ENCODE measurements around the gene NEDD9. TPM values are rescaled to one million over a fixed set of nuclear protein-coding genes. Genes with fewer than 3 reads are reported as not detected.

The NEDD9 gene
- total RNA-seq, 5 donors from 2014 or later (not counting 1 experiment from before 2014, with no cell fraction given): 30.8 to 55.3 (median 33.7) TPM

- WGBS (ENCODE audit: insufficient coverage): 89% methylated on average over 8 of the region's 13 CpGs
- Mint-ChIP-seq H3K27me3 (no peaks in the 10 kb centered on the region), H3K4me3 (no peak overlapping the region), H3K36me3 (no peaks in the 10 kb centered on the region), H3K9me3 (no peaks in the 10 kb centered on the region), H3K4me1 (peaks cover 9 to 13% (median 9%) of the 10 kb centered on the region in 3 donors), H3K27ac (no peak overlapping the region)
- no peaks in the 10 kb centered on the region for H3K27me3 ChIP-seq (replicated peaks in 1 of 2; ENCODE audit: control insufficient read depth in 2 of 2, extremely low read depth in 1 of 2, insufficient read depth in 2 of 2, low read length in 1 of 2)
- ATAC-seq (replicated peaks in 1 of 4) (no peak), DNase-seq (no peak)
- H3K27ac ChIP-seq (ENCODE audit: low read length): no peak overlapping the region
- no peaks in the 10 kb centered on the region for H3K36me3 ChIP-seq (ENCODE audit: control insufficient read depth in 2 of 2, extremely low read depth in 1 of 2, insufficient read depth in 1 of 2, low read length in 1 of 2)
- no peak overlapping the region for H3K4me3 ChIP-seq (ENCODE audit: control insufficient read depth in 1 of 2, extremely low read depth in 1 of 2, low read length in 1 of 2)
- no peaks in the 10 kb centered on the region for H3K9me3 ChIP-seq
- ChIA-PET POLR2A (interaction anchor here in 1 of 2 donors (0.6 kb wide), 1 partner anchor 36 kb away, joined by 3 read pairs; no protein-coding TSS in a partner anchor), CTCF (interaction anchor here (0.6 to 6.3 kb wide), 21 partner anchors 8 to 404 kb away, joined by 3 to 49 read pairs (median 3); partner anchors contain the start of gene NEDD9 (in 1 of the 2))
- peaks cover 5 to 9% of the 10 kb centered on the region in 2 experiments for H3K4me1 ChIP-seq (ENCODE audit: control insufficient read depth in 1 of 2, extremely low read depth in 1 of 2, insufficient read depth in 2 of 2, low read length in 2 of 2)
Measured at GRCh38 chr6:11171952-11172351, 60.5 kb downstream of the NEDD9 start.

- CTCF ChIA-PET: interaction anchor here (1.0 to 6.3 kb wide), 3 partner anchors 11 to 329 kb away, joined by 4 to 49 read pairs (median 7); no protein-coding TSS in a partner anchor
- no peaks in the 10 kb centered on the region for H3K9me3 ChIP-seq
- no peak overlapping the region for H3K4me3 Mint-ChIP-seq
- no peaks in the 10 kb centered on the region for H3K36me3 ChIP-seq (ENCODE audit: control insufficient read depth in 2 of 2, extremely low read depth in 1 of 2, insufficient read depth in 1 of 2, low read length in 1 of 2)
- WGBS (ENCODE audit: insufficient coverage): 100% methylated on average over 5 of the region's 7 CpGs
- H3K4me3 ChIP-seq (ENCODE audit: control insufficient read depth in 1 of 2, extremely low read depth in 1 of 2, low read length in 1 of 2): no peak overlapping the region
- H3K4me1 Mint-ChIP-seq: peaks cover 19 to 23% (median 21%) of the 10 kb centered on the region in 3 donors
- H3K27me3 ChIP-seq (replicated peaks in 1 of 2; ENCODE audit: control insufficient read depth in 2 of 2, extremely low read depth in 1 of 2, insufficient read depth in 2 of 2, low read length in 1 of 2): no peaks in the 10 kb centered on the region
- H3K4me1 ChIP-seq (ENCODE audit: control insufficient read depth in 1 of 2, extremely low read depth in 1 of 2, insufficient read depth in 2 of 2, low read length in 2 of 2): peaks cover 5 to 12% of the 10 kb centered on the region in 2 experiments
- H3K27ac ChIP-seq (ENCODE audit: low read length): no peak overlapping the region
- DNase-seq: no peak
- POLR2A ChIA-PET: no interaction called here
- ATAC-seq (replicated peaks in 1 of 4): no peak
- H3K36me3 Mint-ChIP-seq: no peaks in the 10 kb centered on the region
- H3K27me3 Mint-ChIP-seq: no peaks in the 10 kb centered on the region
- H3K27ac Mint-ChIP-seq: no peak overlapping the region
- no peaks in the 10 kb centered on the region for H3K9me3 Mint-ChIP-seq
Measured at GRCh38 chr6:11168091-11168635, 64.3 kb downstream of the NEDD9 start.

GRCh38 chr6:11166948-11167347 lies 65.5 kb downstream of the NEDD9 start:
- no peak overlapping the region for H3K27ac ChIP-seq (ENCODE audit: low read length)
- ChIA-PET CTCF (interaction anchor here (0.7 to 6.3 kb wide), 3 partner anchors 24 to 330 kb away, joined by 3 to 49 read pairs (median 7); no protein-coding TSS in a partner anchor), POLR2A (interaction anchor here (0.6 to 0.7 kb wide), 2 partner anchors 162 to 255 kb away, joined by 3 to 4 read pairs; no protein-coding TSS in a partner anchor)
- ATAC-seq (replicated peaks in 1 of 4) (no peak), DNase-seq (no peak)
- no peaks in the 10 kb centered on the region for H3K36me3 ChIP-seq (ENCODE audit: control insufficient read depth in 2 of 2, extremely low read depth in 1 of 2, insufficient read depth in 1 of 2, low read length in 1 of 2)
- no peaks in the 10 kb centered on the region for H3K9me3 ChIP-seq
- H3K27ac Mint-ChIP-seq: no peak overlapping the region
- peaks cover 0 to 3% of the 10 kb centered on the region in 2 experiments for H3K4me1 ChIP-seq (ENCODE audit: control insufficient read depth in 1 of 2, extremely low read depth in 1 of 2, insufficient read depth in 2 of 2, low read length in 2 of 2)
- no peaks in the 10 kb centered on the region for H3K27me3 Mint-ChIP-seq
- H3K4me3 ChIP-seq (ENCODE audit: control insufficient read depth in 1 of 2, extremely low read depth in 1 of 2, low read length in 1 of 2): no peak overlapping the region
- no peaks in the 10 kb centered on the region for H3K27me3 ChIP-seq (replicated peaks in 1 of 2; ENCODE audit: control insufficient read depth in 2 of 2, extremely low read depth in 1 of 2, insufficient read depth in 2 of 2, low read length in 1 of 2)
- WGBS (ENCODE audit: insufficient coverage): 100% methylated on average over 1 of the region's 4 CpGs
- H3K36me3 Mint-ChIP-seq: no peaks in the 10 kb centered on the region
- peaks cover 10 to 14% (median 11%) of the 10 kb centered on the region in 3 donors for H3K4me1 Mint-ChIP-seq
- H3K9me3 Mint-ChIP-seq: no peaks in the 10 kb centered on the region
- no peak overlapping the region for H3K4me3 Mint-ChIP-seq

- Histone ChIP-seq H3K27ac (ENCODE audit: low read length) (no peak overlapping the region), H3K4me3 (ENCODE audit: control insufficient read depth in 1 of 2, extremely low read depth in 1 of 2, low read length in 1 of 2) (no peak overlapping the region), H3K27me3 (replicated peaks in 1 of 2; ENCODE audit: control insufficient read depth in 2 of 2, extremely low read depth in 1 of 2, insufficient read depth in 2 of 2, low read length in 1 of 2) (no peaks in the 10 kb centered on the region), H3K9me3 (no peaks in the 10 kb centered on the region), H3K36me3 (ENCODE audit: control insufficient read depth in 2 of 2, extremely low read depth in 1 of 2, insufficient read depth in 1 of 2, low read length in 1 of 2) (no peaks in the 10 kb centered on the region), H3K4me1 (ENCODE audit: control insufficient read depth in 1 of 2, extremely low read depth in 1 of 2, insufficient read depth in 2 of 2, low read length in 2 of 2) (peaks cover 0 to 3% of the 10 kb centered on the region in 2 experiments)
- 86% methylated on average over 16 of the region's 20 CpGs for WGBS (ENCODE audit: insufficient coverage)
- H3K4me3 Mint-ChIP-seq: no peak overlapping the region
- peaks cover 8 to 14% (median 10%) of the 10 kb centered on the region in 3 donors for H3K4me1 Mint-ChIP-seq
- ATAC-seq (replicated peaks in 1 of 4): no peak
- no peak for DNase-seq
- ChIA-PET CTCF (no interaction called here), POLR2A (no interaction called here)
- no peaks in the 10 kb centered on the region for H3K27me3 Mint-ChIP-seq
- no peaks in the 10 kb centered on the region for H3K9me3 Mint-ChIP-seq
- no peaks in the 10 kb centered on the region for H3K36me3 Mint-ChIP-seq
- peak overlapping the region in 1 of 2 donors; percentile 11 for H3K27ac Mint-ChIP-seq
Measured at GRCh38 chr6:11164717-11165646, 67.5 kb downstream of the NEDD9 start.

- H3K9me3 ChIP-seq: no peaks in the 10 kb centered on the region
- Mint-ChIP-seq H3K4me3 (no peak overlapping the region), H3K36me3 (no peaks in the 10 kb centered on the region), H3K4me1 (peaks cover 8 to 14% (median 10%) of the 10 kb centered on the region in 3 donors), H3K27ac (no peak overlapping the region), H3K27me3 (no peaks in the 10 kb centered on the region), H3K9me3 (no peaks in the 10 kb centered on the region)
- ChIA-PET CTCF (no interaction called here), POLR2A (no interaction called here)
- peaks cover 0 to 3% of the 10 kb centered on the region in 2 experiments for H3K4me1 ChIP-seq (ENCODE audit: control insufficient read depth in 1 of 2, extremely low read depth in 1 of 2, insufficient read depth in 2 of 2, low read length in 2 of 2)
- no peak for DNase-seq
- no peaks in the 10 kb centered on the region for H3K36me3 ChIP-seq (ENCODE audit: control insufficient read depth in 2 of 2, extremely low read depth in 1 of 2, insufficient read depth in 1 of 2, low read length in 1 of 2)
- no CpG with 5 or more reads among the region's 2 CpGs for WGBS (ENCODE audit: insufficient coverage)
- no peak for ATAC-seq (replicated peaks in 1 of 4)
- H3K27ac ChIP-seq (ENCODE audit: low read length): no peak overlapping the region
- no peaks in the 10 kb centered on the region for H3K27me3 ChIP-seq (replicated peaks in 1 of 2; ENCODE audit: control insufficient read depth in 2 of 2, extremely low read depth in 1 of 2, insufficient read depth in 2 of 2, low read length in 1 of 2)
- H3K4me3 ChIP-seq (ENCODE audit: control insufficient read depth in 1 of 2, extremely low read depth in 1 of 2, low read length in 1 of 2): no peak overlapping the region
Measured at GRCh38 chr6:11163932-11164331, 68.5 kb downstream of the NEDD9 start.

GRCh38 chr6:11162262-11162661 lies 70.2 kb downstream of the NEDD9 start:
- 89% methylated on average over 2 of the region's 3 CpGs for WGBS (ENCODE audit: insufficient coverage)
- Histone ChIP-seq H3K27me3 (replicated peaks in 1 of 2; ENCODE audit: control insufficient read depth in 2 of 2, extremely low read depth in 1 of 2, insufficient read depth in 2 of 2, low read length in 1 of 2) (no peaks in the 10 kb centered on the region), H3K4me3 (ENCODE audit: control insufficient read depth in 1 of 2, extremely low read depth in 1 of 2, low read length in 1 of 2) (no peak overlapping the region), H3K27ac (ENCODE audit: low read length) (no peak overlapping the region), H3K36me3 (ENCODE audit: control insufficient read depth in 2 of 2, extremely low read depth in 1 of 2, insufficient read depth in 1 of 2, low read length in 1 of 2) (no peaks in the 10 kb centered on the region), H3K9me3 (no peaks in the 10 kb centered on the region), H3K4me1 (ENCODE audit: control insufficient read depth in 1 of 2, extremely low read depth in 1 of 2, insufficient read depth in 2 of 2, low read length in 2 of 2) (peaks cover 0 to 3% of the 10 kb centered on the region in 2 experiments)
- ATAC-seq (replicated peaks in 1 of 4): no peak
- Mint-ChIP-seq H3K27ac (no peak overlapping the region), H3K27me3 (no peaks in the 10 kb centered on the region), H3K9me3 (no peaks in the 10 kb centered on the region), H3K4me1 (peaks cover 8 to 14% (median 10%) of the 10 kb centered on the region in 3 donors), H3K36me3 (no peaks in the 10 kb centered on the region), H3K4me3 (no peak overlapping the region)
- no peak for DNase-seq
- CTCF ChIA-PET: interaction anchor here in 1 of 2 donors (0.5 kb wide), 1 partner anchor 1782 kb away, joined by 3 read pairs; no protein-coding TSS in a partner anchor
- POLR2A ChIA-PET: no interaction called here
